Activated CD4-positive, alpha-beta T cell treated with anti-CD3 and anti-CD28 coated beads, Interleukin-2, amount 50 U/mL, for 16 hours (primary cell): ENCODE results near the gene IRF8.
"Not testable (repeated sequence)": the region's sequence is repeated elsewhere in the genome, so short reads cannot be mapped to it uniquely, and the experiment has no call there.

Experiments
- DNase-seq: peaks from one replicate; pipeline ENCODE4 v3.0.0-alpha.2; 2020

The IRF8 gene

GRCh38 chr16:85898521-85899442 is at the start of gene IRF8:
Gene IRF8, plus strand, starts transcription at chr16:85899162. Its CDS starts 3,854 bp downstream, at chr16:85903016.
- peak; percentile 74 for DNase-seq

- no peak for DNase-seq
Observed at GRCh38 chr16:85849388-85849787, 49.6 kb upstream of the IRF8 start.

- no peak for DNase-seq
Observed at GRCh38 chr16:85850344-85850880, 48.5 kb upstream of the IRF8 start.

- DNase-seq = no peak
Observed at GRCh38 chr16:85851034-85851785, 47.8 kb upstream of the IRF8 start.

GRCh38 chr16:85853547-85854545 is 45.1 kb upstream of the IRF8 start:
- no peak for DNase-seq

- DNase-seq = no peak
Observed at GRCh38 chr16:85854935-85855334, 44.0 kb upstream of the IRF8 start.

- DNase-seq = no peak
Observed at GRCh38 chr16:85856079-85856478, 42.9 kb upstream of the IRF8 start.

- DNase-seq = no peak
Observed at GRCh38 chr16:85856585-85856984, 42.4 kb upstream of the IRF8 start.

- no peak for DNase-seq
Observed at GRCh38 chr16:85857406-85857805, 41.6 kb upstream of the IRF8 start.

GRCh38 chr16:85858571-85858970 is 40.4 kb upstream of the IRF8 start:
- not testable (repeated sequence) for DNase-seq

- DNase-seq = no peak
Observed at GRCh38 chr16:85858984-85859817, 39.8 kb upstream of the IRF8 start.

GRCh38 chr16:85859818-85860125 is 39.2 kb upstream of the IRF8 start:
- DNase-seq = no peak

GRCh38 chr16:85860413-85861094 is 38.4 kb upstream of the IRF8 start:
- no peak for DNase-seq

- no peak for DNase-seq
Observed at GRCh38 chr16:85861095-85861825, 37.7 kb upstream of the IRF8 start.

GRCh38 chr16:85862476-85863383 is 36.2 kb upstream of the IRF8 start:
- DNase-seq = no peak

GRCh38 chr16:85863384-85863774 is 35.6 kb upstream of the IRF8 start:
- DNase-seq = no peak

- DNase-seq = no peak
Observed at GRCh38 chr16:85864965-85865364, 34.0 kb upstream of the IRF8 start.

GRCh38 chr16:85867189-85867588 is 31.8 kb upstream of the IRF8 start:
- DNase-seq = no peak

GRCh38 chr16:85868495-85868894 is 30.5 kb upstream of the IRF8 start:
- DNase-seq = no peak
